Activated naive CD4-positive, alpha-beta T cell treated with anti-CD3 and anti-CD28 coated beads, Interleukin-2, amount 50 U/mL, for 24 hours (primary cell): ENCODE data around the gene MEGF11.
"Not testable (repeated sequence)": the region's sequence is repeated elsewhere in the genome, so short reads cannot be mapped to it uniquely, and the experiment has no call there.

ENCODE experiments used
- H3K27ac Mint-ChIP-seq: one replicate; pipeline ENCODE4 v1.8.0; 2021; ENCODE audit warnings: mild to moderate bottlenecking, mixed read lengths
- H3K27me3 Mint-ChIP-seq: one replicate; pipeline ENCODE4 v1.8.0; 2021; ENCODE audit warnings: mixed read lengths
- H3K36me3 Mint-ChIP-seq: one replicate; pipeline ENCODE4 v1.8.0; 2021; ENCODE audit warnings: mixed read lengths
- H3K4me1 Mint-ChIP-seq: one replicate; pipeline ENCODE4 v1.8.0; 2021; ENCODE audit warnings: mixed read lengths
- H3K4me3 Mint-ChIP-seq: one replicate; pipeline ENCODE4 v1.8.0; 2021; ENCODE audit warnings: mild to moderate bottlenecking, mixed read lengths
- H3K9me3 Mint-ChIP-seq: one replicate; pipeline ENCODE4 v1.8.0; 2021; ENCODE audit warnings: mixed read lengths

MEGF11 gene

GRCh38 chr15:65902373-65902772, 351.2 kb downstream of the MEGF11 start:
- peaks cover 11% of the 10 kb centered on the region for H3K4me1 Mint-ChIP-seq
- no peaks in the 10 kb centered on the region for H3K9me3 Mint-ChIP-seq
- no peak overlapping the region for H3K27ac Mint-ChIP-seq
- H3K4me3 Mint-ChIP-seq = no peak overlapping the region
- no peaks in the 10 kb centered on the region for H3K27me3 Mint-ChIP-seq
- peaks cover 13% of the 10 kb centered on the region for H3K36me3 Mint-ChIP-seq

DNA sequence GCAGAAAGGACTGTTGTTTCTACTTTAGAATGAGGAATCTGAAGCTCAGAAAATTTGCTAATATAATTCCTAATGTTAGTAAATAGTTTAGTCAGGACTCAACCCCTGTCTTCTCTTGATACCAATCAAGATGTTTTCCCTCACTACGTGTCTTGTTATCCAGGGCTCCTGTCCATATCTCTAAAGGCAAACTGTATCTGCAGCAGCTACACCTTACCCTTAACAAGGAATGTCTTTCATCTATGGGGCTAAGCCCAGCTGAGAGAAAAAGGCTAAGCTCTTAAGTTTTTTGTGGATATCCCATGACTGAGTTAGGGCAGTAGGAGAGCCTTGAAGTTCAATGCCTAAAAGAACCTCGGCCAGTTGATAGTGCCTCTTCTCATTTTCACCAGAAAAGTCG, 351.7 kb downstream of the MEGF11 start:
- Mint-ChIP-seq H3K4me1 (peaks cover 11% of the 10 kb centered on the region), H3K27ac (no peak overlapping the region), H3K36me3 (peaks cover 13% of the 10 kb centered on the region), H3K27me3 (no peaks in the 10 kb centered on the region), H3K4me3 (no peak overlapping the region), H3K9me3 (no peaks in the 10 kb centered on the region)

- Mint-ChIP-seq H3K4me1 (peaks cover 11% of the 10 kb centered on the region), H3K36me3 (peaks cover 14% of the 10 kb centered on the region), H3K4me3 (no peak overlapping the region), H3K27me3 (no peaks in the 10 kb centered on the region), H3K9me3 (no peaks in the 10 kb centered on the region), H3K27ac (no peak overlapping the region)
Measured at GRCh38 chr15:65901336-65901735, 352.2 kb downstream of the MEGF11 start.

DNA sequence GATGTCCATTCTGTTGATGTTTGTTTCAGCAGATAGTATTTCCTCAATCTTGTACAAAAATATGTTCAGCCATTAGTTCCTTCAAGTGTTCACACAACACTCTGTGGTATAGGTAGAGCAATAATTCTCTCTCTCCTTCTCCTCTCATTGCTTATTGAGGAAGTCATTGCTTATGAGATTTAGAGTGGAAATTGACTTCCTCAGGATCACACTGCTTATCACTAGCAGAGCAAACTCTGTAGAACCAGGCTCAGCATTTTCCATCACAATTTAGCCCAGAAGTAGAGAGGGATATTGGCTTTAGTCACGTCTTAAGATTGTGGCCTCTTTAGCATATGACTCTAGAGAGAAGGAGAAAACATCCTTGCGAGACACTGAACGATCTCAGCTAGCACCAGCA, 353.1 kb downstream of the MEGF11 start:
- Mint-ChIP-seq H3K4me3 (no peak overlapping the region), H3K27ac (peak overlapping the region; percentile 30), H3K4me1 (peaks cover 11% of the 10 kb centered on the region), H3K9me3 (no peaks in the 10 kb centered on the region), H3K27me3 (no peaks in the 10 kb centered on the region), H3K36me3 (peaks cover 16% of the 10 kb centered on the region)

GRCh38 chr15:65896236-65896635, 357.3 kb downstream of the MEGF11 start:
- H3K27me3 Mint-ChIP-seq = no peaks in the 10 kb centered on the region
- peaks cover 19% of the 10 kb centered on the region for H3K4me1 Mint-ChIP-seq
- peaks cover 16% of the 10 kb centered on the region for H3K36me3 Mint-ChIP-seq
- no peak overlapping the region for H3K27ac Mint-ChIP-seq
- no peak overlapping the region for H3K4me3 Mint-ChIP-seq
- no peaks in the 10 kb centered on the region for H3K9me3 Mint-ChIP-seq

DNA sequence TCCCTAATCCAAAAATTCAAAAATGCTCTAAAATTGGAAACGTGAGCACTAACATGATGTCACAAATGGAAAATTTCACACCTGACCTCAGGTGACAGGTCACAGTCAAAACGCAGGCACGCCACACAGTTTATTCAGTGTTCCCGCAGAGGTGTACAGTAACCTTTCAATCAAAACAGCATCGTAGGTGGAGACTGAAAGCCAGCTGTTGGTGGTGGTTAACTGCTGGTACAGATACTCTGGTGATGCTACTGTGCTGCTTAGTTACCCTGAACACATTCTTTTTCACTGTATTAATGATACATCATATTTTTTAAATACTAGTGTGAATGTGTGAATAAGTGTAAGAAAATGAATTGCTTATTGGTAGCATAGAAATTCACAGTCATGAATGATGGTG, 360.5 kb downstream of the MEGF11 start:
- peaks cover 45% of the 10 kb centered on the region for H3K4me1 Mint-ChIP-seq
- H3K27ac Mint-ChIP-seq = no peak overlapping the region
- no peaks in the 10 kb centered on the region for H3K27me3 Mint-ChIP-seq
- H3K9me3 Mint-ChIP-seq = no peaks in the 10 kb centered on the region
- no peak overlapping the region for H3K4me3 Mint-ChIP-seq
- H3K36me3 Mint-ChIP-seq = peaks cover 23% of the 10 kb centered on the region

DNA sequence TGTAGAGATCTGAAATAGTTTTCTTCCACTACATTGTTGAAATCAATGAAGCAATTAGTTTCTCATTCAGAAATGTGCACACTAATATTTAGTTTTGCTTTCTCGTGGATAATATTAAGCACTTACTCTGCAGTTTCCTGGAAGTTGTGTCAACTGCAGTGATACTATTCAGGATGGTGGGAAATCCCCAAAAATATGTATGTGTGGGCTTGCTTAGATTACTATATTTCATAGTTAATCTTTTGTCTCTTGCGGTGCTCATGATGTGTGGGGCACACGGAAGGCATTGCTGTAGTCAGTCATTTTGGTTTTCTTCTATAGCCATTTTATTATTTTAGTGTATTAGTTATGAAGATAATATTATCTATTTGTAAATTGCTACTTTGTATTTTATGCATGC, 364.6 kb downstream of the MEGF11 start:
- Mint-ChIP-seq H3K4me1 (peaks cover 82% of the 10 kb centered on the region), H3K36me3 (peaks cover 31% of the 10 kb centered on the region), H3K27ac (peak overlapping the region; percentile 79), H3K9me3 (no peaks in the 10 kb centered on the region), H3K4me3 (peak overlapping the region; percentile 49), H3K27me3 (no peaks in the 10 kb centered on the region)

GRCh38 chr15:65887565-65887964, 366.0 kb downstream of the MEGF11 start:
- Mint-ChIP-seq H3K4me1 (peaks cover 88% of the 10 kb centered on the region), H3K4me3 (peak overlapping the region; percentile 69), H3K36me3 (peaks cover 32% of the 10 kb centered on the region), H3K9me3 (no peaks in the 10 kb centered on the region), H3K27ac (peak overlapping the region; percentile 71), H3K27me3 (no peaks in the 10 kb centered on the region)

- Mint-ChIP-seq H3K27ac (peak overlapping the region; percentile 51), H3K4me1 (peaks cover 89% of the 10 kb centered on the region), H3K27me3 (no peaks in the 10 kb centered on the region), H3K4me3 (peak overlapping the region; percentile 13), H3K9me3 (no peaks in the 10 kb centered on the region), H3K36me3 (peaks cover 28% of the 10 kb centered on the region)
Measured at GRCh38 chr15:65885668-65886218, 367.8 kb downstream of the MEGF11 start.

DNA sequence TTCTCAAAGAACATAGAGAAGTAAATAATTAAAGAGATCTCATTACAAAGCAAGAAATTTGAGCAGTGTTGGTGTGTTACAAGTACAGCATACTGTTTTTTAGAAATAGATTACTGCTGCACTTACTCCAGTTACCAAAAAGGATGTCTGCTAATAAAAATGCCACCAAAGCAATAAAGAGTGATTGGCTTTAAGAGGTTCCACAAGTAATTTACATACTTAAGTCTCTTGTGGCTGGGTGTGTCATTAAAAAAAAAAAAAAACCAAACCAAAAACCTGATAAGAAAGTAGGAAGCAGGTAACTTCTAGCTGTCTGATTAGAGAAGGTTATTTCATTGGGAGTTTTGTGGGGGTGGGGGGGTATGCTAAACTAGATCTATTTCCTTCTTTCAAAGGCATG, 369.0 kb downstream of the MEGF11 start:
- Mint-ChIP-seq H3K36me3 (peaks cover 28% of the 10 kb centered on the region), H3K27ac (peak overlapping the region; percentile 41), H3K9me3 (no peaks in the 10 kb centered on the region), H3K4me3 (peak overlapping the region; percentile 39), H3K27me3 (no peaks in the 10 kb centered on the region), H3K4me1 (peaks cover 87% of the 10 kb centered on the region)

DNA sequence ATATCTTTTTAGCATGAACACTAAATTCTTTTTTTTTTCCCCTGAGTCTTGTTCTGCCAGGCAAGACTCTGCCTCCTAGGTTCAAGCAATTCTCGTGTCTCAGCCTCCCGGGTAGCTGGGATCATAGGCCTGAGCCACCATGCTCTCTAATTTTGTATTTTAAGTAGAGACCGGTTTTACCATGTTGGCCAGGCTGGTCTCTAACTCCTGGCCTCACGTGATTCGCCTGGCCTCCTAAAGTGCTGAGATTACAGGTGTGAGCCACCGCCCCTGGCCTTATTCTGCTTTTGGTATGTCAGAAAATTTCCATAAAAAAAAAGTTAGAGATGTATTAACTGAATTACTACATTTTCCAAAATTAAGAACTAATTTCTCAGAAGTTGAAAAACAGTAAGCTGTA, 370.0 kb downstream of the MEGF11 start:
- H3K27ac Mint-ChIP-seq = peak overlapping the region; percentile 31
- no peaks in the 10 kb centered on the region for H3K27me3 Mint-ChIP-seq
- H3K36me3 Mint-ChIP-seq = peaks cover 28% of the 10 kb centered on the region
- peaks cover 80% of the 10 kb centered on the region for H3K4me1 Mint-ChIP-seq
- H3K9me3 Mint-ChIP-seq = no peaks in the 10 kb centered on the region
- no peak overlapping the region for H3K4me3 Mint-ChIP-seq

DNA sequence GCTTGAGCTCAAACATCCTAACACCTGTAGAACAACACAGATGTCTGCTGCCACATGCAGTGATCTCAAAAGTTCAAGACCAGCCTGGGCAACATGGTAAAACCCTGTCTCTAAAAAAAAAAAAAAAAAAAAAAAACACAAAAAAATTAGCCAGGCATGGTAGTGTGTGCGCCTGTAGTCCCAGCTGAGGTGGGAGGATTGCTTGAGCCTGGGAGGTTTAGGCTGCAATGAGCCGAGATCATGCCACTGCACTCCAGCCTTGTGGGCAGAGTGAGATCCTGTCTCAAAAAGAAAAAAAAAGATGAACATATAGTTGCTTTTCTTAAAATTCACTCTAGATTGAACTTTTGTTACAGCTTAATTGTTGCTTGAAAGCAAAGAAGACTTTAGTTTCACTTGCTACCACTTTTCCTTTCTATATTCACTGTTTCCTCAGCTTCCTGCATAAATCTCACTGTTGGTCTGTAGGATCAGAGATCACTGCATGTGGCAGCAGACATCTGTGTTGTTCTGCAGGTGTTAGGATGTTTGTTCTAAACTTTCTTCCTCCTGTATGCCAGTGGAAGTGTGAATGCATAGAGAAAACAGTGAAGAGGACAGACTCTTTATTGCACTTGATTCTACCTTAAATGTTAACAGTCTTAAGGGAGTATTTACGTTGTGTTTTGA, 371.6 kb downstream of the MEGF11 start:
- Mint-ChIP-seq H3K36me3 (peaks cover 21% of the 10 kb centered on the region), H3K4me3 (peak overlapping the region; percentile 74), H3K27ac (peak overlapping the region; percentile 76), H3K4me1 (peaks cover 68% of the 10 kb centered on the region), H3K27me3 (no peaks in the 10 kb centered on the region), H3K9me3 (no peaks in the 10 kb centered on the region)

- H3K4me1 Mint-ChIP-seq = peaks cover 50% of the 10 kb centered on the region
- no peak overlapping the region for H3K27ac Mint-ChIP-seq
- no peaks in the 10 kb centered on the region for H3K27me3 Mint-ChIP-seq
- H3K9me3 Mint-ChIP-seq = no peaks in the 10 kb centered on the region
- H3K4me3 Mint-ChIP-seq = no peak overlapping the region
- H3K36me3 Mint-ChIP-seq = peaks cover 13% of the 10 kb centered on the region
Measured at GRCh38 chr15:65877749-65878148, 375.8 kb downstream of the MEGF11 start.

GRCh38 chr15:65875458-65875857, 378.1 kb downstream of the MEGF11 start:
- H3K27me3 Mint-ChIP-seq = no peaks in the 10 kb centered on the region
- H3K4me3 Mint-ChIP-seq = no peak overlapping the region
- peaks cover 14% of the 10 kb centered on the region for H3K36me3 Mint-ChIP-seq
- H3K4me1 Mint-ChIP-seq = peaks cover 50% of the 10 kb centered on the region
- H3K9me3 Mint-ChIP-seq = no peaks in the 10 kb centered on the region
- no peak overlapping the region for H3K27ac Mint-ChIP-seq

- no peak overlapping the region for H3K27ac Mint-ChIP-seq
- H3K36me3 Mint-ChIP-seq = peaks cover 9% of the 10 kb centered on the region
- no peaks in the 10 kb centered on the region for H3K27me3 Mint-ChIP-seq
- peaks cover 55% of the 10 kb centered on the region for H3K4me1 Mint-ChIP-seq
- no peaks in the 10 kb centered on the region for H3K9me3 Mint-ChIP-seq
- H3K4me3 Mint-ChIP-seq = no peak overlapping the region
Measured at GRCh38 chr15:65873256-65873655, 380.3 kb downstream of the MEGF11 start.

GRCh38 chr15:65872596-65872995, 381.0 kb downstream of the MEGF11 start:
- H3K36me3 Mint-ChIP-seq, H3K9me3 Mint-ChIP-seq, H3K27me3 Mint-ChIP-seq: not testable (repeated sequence)
- H3K27ac Mint-ChIP-seq = peak overlapping the region; percentile 83
- peak overlapping the region; percentile 42 for H3K4me3 Mint-ChIP-seq
- H3K4me1 Mint-ChIP-seq = peaks cover 52% of the 10 kb centered on the region

GRCh38 chr15:65871886-65872285, 381.7 kb downstream of the MEGF11 start:
- not testable (repeated sequence) for H3K36me3 Mint-ChIP-seq, H3K9me3 Mint-ChIP-seq, H3K27ac Mint-ChIP-seq, H3K4me3 Mint-ChIP-seq, H3K27me3 Mint-ChIP-seq
- peaks cover 51% of the 10 kb centered on the region for H3K4me1 Mint-ChIP-seq
